ENCODE results near the gene AGTPBP1.

The AGTPBP1 gene

DNA sequence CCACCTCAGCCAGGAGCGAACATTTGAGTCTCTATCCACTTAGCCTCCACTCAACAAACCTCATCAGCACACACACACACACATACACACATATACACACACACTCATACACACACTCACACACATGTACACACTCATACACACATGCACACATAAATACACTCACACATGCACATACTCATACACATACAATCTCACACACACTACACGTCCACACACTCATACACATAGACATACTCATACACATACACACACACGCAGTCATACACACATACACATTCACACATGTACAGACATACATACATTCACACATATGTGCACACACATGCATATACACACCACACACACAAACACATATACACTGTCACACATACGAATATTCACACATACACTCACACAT lies 208.2 kb downstream of the AGTPBP1 start:
- DNase-seq (ENCODE audit: low read depth), result no peak
- H3K4me3 ChIP-seq (ENCODE audit: low read depth, low read length), result no peak overlapping the region
- in situ Hi-C loops (cut with HindIII; ENCODE audit: low sequenced_read_pairs), result no loop called here
- TF ChIP-seq, protein P1, sequence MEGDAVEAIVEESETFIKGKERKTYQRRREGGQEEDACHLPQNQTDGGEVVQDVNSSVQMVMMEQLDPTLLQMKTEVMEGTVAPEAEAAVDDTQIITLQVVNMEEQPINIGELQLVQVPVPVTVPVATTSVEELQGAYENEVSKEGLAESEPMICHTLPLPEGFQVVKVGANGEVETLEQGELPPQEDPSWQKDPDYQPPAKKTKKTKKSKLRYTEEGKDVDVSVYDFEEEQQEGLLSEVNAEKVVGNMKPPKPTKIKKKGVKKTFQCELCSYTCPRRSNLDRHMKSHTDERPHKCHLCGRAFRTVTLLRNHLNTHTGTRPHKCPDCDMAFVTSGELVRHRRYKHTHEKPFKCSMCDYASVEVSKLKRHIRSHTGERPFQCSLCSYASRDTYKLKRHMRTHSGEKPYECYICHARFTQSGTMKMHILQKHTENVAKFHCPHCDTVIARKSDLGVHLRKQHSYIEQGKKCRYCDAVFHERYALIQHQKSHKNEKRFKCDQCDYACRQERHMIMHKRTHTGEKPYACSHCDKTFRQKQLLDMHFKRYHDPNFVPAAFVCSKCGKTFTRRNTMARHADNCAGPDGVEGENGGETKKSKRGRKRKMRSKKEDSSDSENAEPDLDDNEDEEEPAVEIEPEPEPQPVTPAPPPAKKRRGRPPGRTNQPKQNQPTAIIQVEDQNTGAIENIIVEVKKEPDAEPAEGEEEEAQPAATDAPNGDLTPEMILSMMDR (IDR thresholded peaks at IDR 0.05; ENCODE audit: low read depth, low read length, missing control alignments), result no peak

DNA sequence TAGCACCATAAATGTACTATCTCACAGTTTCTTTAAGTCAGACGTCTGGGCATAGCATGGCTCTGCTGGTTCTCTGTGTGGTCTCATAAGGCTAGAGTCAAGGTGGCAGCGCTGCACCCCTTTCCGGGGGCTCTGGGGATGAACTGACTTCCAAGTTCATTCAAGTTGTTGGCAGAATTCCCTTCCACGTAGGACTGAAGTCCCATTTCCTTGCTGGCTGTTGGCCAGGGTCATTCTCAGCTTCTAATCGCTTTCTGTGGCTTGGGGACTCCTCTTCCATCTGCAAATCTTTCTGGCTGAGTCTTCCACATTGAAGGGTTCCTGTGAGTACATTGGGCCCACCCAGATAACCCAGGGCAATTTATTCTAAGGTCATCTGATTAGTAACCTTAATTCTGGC lies 211.0 kb downstream of the AGTPBP1 start:
- TF ChIP-seq, protein P1 (IDR thresholded peaks at IDR 0.05; ENCODE audit: low read depth, low read length, missing control alignments), result no peak
- DNase-seq (ENCODE audit: low read depth), result no peak
- no peak overlapping the region for H3K4me3 ChIP-seq (ENCODE audit: low read depth, low read length)
- in situ Hi-C loops (cut with HindIII; ENCODE audit: low sequenced_read_pairs), result no loop called here

GRCh38 chr9:85528607-85529006 lies 213.1 kb downstream of the AGTPBP1 start:
- no peak overlapping the region for H3K4me3 ChIP-seq (ENCODE audit: low read depth, low read length)
- TF ChIP-seq, protein P1 (IDR thresholded peaks at IDR 0.05; ENCODE audit: low read depth, low read length, missing control alignments), result no peak
- in situ Hi-C loops (cut with HindIII; ENCODE audit: low sequenced_read_pairs), result no loop called here
- DNase-seq (ENCODE audit: low read depth), result no peak

- in situ Hi-C loops (cut with HindIII; ENCODE audit: low sequenced_read_pairs), result no loop called here
- TF ChIP-seq, protein P1 (IDR thresholded peaks at IDR 0.05; ENCODE audit: low read depth, low read length, missing control alignments), result no peak
- no peak overlapping the region for H3K4me3 ChIP-seq (ENCODE audit: low read depth, low read length)
- DNase-seq (ENCODE audit: low read depth), result no peak
Measured at GRCh38 chr9:85528142-85528541, 213.6 kb downstream of the AGTPBP1 start.

- TF ChIP-seq, protein P1 (IDR thresholded peaks at IDR 0.05; ENCODE audit: low read depth, low read length, missing control alignments), result no peak
- no peak for DNase-seq (ENCODE audit: low read depth)
- in situ Hi-C loops (cut with HindIII; ENCODE audit: low sequenced_read_pairs), result no loop called here
Measured at GRCh38 chr9:85527331-85528020, 214.3 kb downstream of the AGTPBP1 start.

GRCh38 chr9:85524531-85524930 lies 217.2 kb downstream of the AGTPBP1 start:
- TF ChIP-seq, protein P1 (IDR thresholded peaks at IDR 0.05; ENCODE audit: low read depth, low read length, missing control alignments), result no peak
- in situ Hi-C loops (cut with HindIII; ENCODE audit: low sequenced_read_pairs), result no loop called here
- no peak overlapping the region for H3K4me3 ChIP-seq (ENCODE audit: low read depth, low read length)
- no peak for DNase-seq (ENCODE audit: low read depth)

More at GRCh38 chr9:85527331-85528020, 214.3 kb downstream of the AGTPBP1 start:
- H3K4me3 ChIP-seq (ENCODE audit: low read depth, low read length), result no peak overlapping the region

All from astrocyte of the cerebellum (primary cell).